Stomach (tissue), 9 donors: ENCODE measurements around the gene GSAP. TPM values are rescaled to one million over a fixed set of nuclear protein-coding genes. Genes with fewer than 3 reads are reported as not detected.

Experiments used
- DNase-seq, 2 donors: peaks; one replicate each; pipeline versions ENCODE4 v3.0.0 to v3.0.0-alpha.2; 2013 to 2019
- H3K27ac ChIP-seq, 5 donors: fragments of 200-600 bp in 4 of 5; sonication (generic) in 4 of 5; one replicate each; pipeline ENCODE4 v1.5.1; 2013 to 2019; ENCODE audit warnings: mild to moderate bottlenecking in 1 of 5, moderate library complexity in 1 of 5
- H3K27me3 ChIP-seq, 3 donors: fragments of 200-600 bp; sonication (generic); one replicate each; pipeline ENCODE4 v1.5.1; 2017 to 2019; ENCODE audit warnings: mixed run types in 1 of 3
- H3K36me3 ChIP-seq, 4 donors: fragments of 200-600 bp; sonication (generic); 1 replicate in 3 of 4; 2 replicates in 1 of 4; pipeline ENCODE4 v1.5.1; 2016 to 2019
- H3K4me1 ChIP-seq, 4 donors: fragments of 200-600 bp; sonication (generic); one replicate each; pipeline ENCODE4 v1.5.1; 2016 to 2019
- H3K4me3 ChIP-seq, 4 donors: fragments of 200-600 bp; sonication (generic) in 3 of 4; one replicate each; pipeline ENCODE4 v1.5.1; 2016 to 2019; ENCODE audit warnings: mild to moderate bottlenecking in 1 of 4
- H3K9me3 ChIP-seq, 4 donors: fragments of 200-600 bp; sonication (generic); one replicate each; pipeline ENCODE4 v1.5.1; 2016 to 2019
- CTCF ChIP-seq, 7 experiments: fragments of 450-650 bp in 4 of 7; fragments of 200-600 bp in 3 of 7; sonication (generic) in 3 of 7; IDR thresholded peaks; one replicate each; pipeline ENCODE4 v1.5.1; 2016 to 2019; ENCODE audit warnings: antibody characterized with exemption in 7 of 7, control low read depth in 2 of 7, mild to moderate bottlenecking in 1 of 7
- EP300 ChIP-seq: sonication (generic); formaldehyde crosslinking; IDR thresholded peaks from one replicate; pipeline ENCODE4 v1.6.1; 2017; ENCODE audit warnings: antibody characterized with exemption
- POLR2A ChIP-seq, 4 donors: fragments of 450-650 bp; IDR thresholded peaks; one replicate each; pipeline ENCODE4 v1.6.1; 2016; ENCODE audit warnings: antibody characterized with exemption in 4 of 4, control low read depth in 2 of 4, mild to moderate bottlenecking in 1 of 4, moderate library complexity in 1 of 4
- POLR2AphosphoS5 ChIP-seq, 3 donors: sonication (generic); formaldehyde crosslinking; IDR thresholded peaks; one replicate each; pipeline ENCODE4 v1.6.1; 2016; ENCODE audit warnings: antibody characterized with exemption in 3 of 3
- WGBS, 5 donors: extraction: QIAGEN DNeasy Blood & Tissue Kit in 3 of 5; methylation state at CpG; one replicate each; pipeline versions ENCODE4 v1.1.5 to v1.1.7; 2013 to 2018; 5-methylcytosine and 5-hydroxymethylcytosine counted together
- intact Hi-C: fragments of 100-400 bp; cut with DNase I; formaldehyde crosslinking; loops from one replicate; pipeline ENCODE4 v1.15.1; 2023; ENCODE audit warnings: low total_unique reads
- polyA plus RNA-seq, 3 donors: library from polyadenylated mRNA; stranded (reverse); fragments of 200-250 nt; gene quantifications; one replicate each; pipeline ENCODE4 v1.2.3, GENCODE V29; 2013
- total RNA-seq, 5 donors: library from RNA; depleted of rRNA; stranded (reverse); fragments of >200 nt; gene quantifications; one replicate each; pipeline versions ENCODE4 v1.1.0 to v1.2.3, GENCODE V29; 2014 to 2016
- donor health status: healthy with polysubstance abuse.
- donor health status: Bipolar disorder and iron deficiency.
- donor health status: healthy.

Gene GSAP
- total and polyA plus RNA-seq, 8 donors, result 3.5 to 52.1 (median 15.9) TPM

- 79 to 97% (median 86%) methylated on average over 3 of the region's 3 CpGs for WGBS, 5 donors
- Histone ChIP-seq H3K27ac (peak overlapping the region in 2 of 5 donors; percentile 68 to 77), H3K4me1 (peaks cover 15 to 48% (median 26%) of the 10 kb centered on the region in 4 donors), H3K4me3 (no peak overlapping the region), H3K27me3 (no peaks in the 10 kb centered on the region), H3K9me3 (no peaks in the 10 kb centered on the region), H3K36me3 (peaks cover 0 to 18% (median 11%) of the 10 kb centered on the region in 4 donors)
- intact Hi-C loops, result no loop called here
- no peak for DNase-seq
- no peak for TF ChIP-seq EP300
- no peak for TF ChIP-seq POLR2AphosphoS5 (IDR thresholded peaks at IDR 0.05)
- TF ChIP-seq CTCF (IDR thresholded peaks at IDR 0.05), result no peak
- no peak for TF ChIP-seq POLR2A (IDR thresholded peaks at IDR 0.05)
Measured at GRCh38 chr7:77326131-77326530, 90.0 kb downstream of the GSAP start.

GRCh38 chr7:77321300-77321699 is 94.8 kb downstream of the GSAP start:
- no peak for DNase-seq
- no peaks in the 10 kb centered on the region for H3K27me3 ChIP-seq
- intact Hi-C loops, result no loop called here
- TF ChIP-seq EP300 (no peak), CTCF (IDR thresholded peaks at IDR 0.05) (no peak), POLR2AphosphoS5 (IDR thresholded peaks at IDR 0.05) (no peak), POLR2A (IDR thresholded peaks at IDR 0.05) (no peak)
- no peak overlapping the region for H3K4me3 ChIP-seq
- no peaks in the 10 kb centered on the region for H3K9me3 ChIP-seq
- H3K4me1 ChIP-seq, result peaks cover 0 to 5% (median 3%) of the 10 kb centered on the region in 4 donors
- no peak overlapping the region for H3K27ac ChIP-seq
- WGBS, 5 donors, result 67 to 91% (median 88%) methylated on average over 2 of the region's 2 CpGs
- peaks cover 0 to 51% (median 41%) of the 10 kb centered on the region in 4 donors for H3K36me3 ChIP-seq

- no peak overlapping the region for H3K4me3 ChIP-seq
- H3K9me3 ChIP-seq, result no peaks in the 10 kb centered on the region
- peaks cover 0 to 49% (median 41%) of the 10 kb centered on the region in 4 donors for H3K36me3 ChIP-seq
- intact Hi-C loops, result no loop called here
- TF ChIP-seq CTCF (IDR thresholded peaks at IDR 0.05) (no peak), EP300 (no peak), POLR2A (IDR thresholded peaks at IDR 0.05) (no peak), POLR2AphosphoS5 (IDR thresholded peaks at IDR 0.05) (no peak)
- peaks cover 0 to 5% (median 2%) of the 10 kb centered on the region in 4 donors for H3K4me1 ChIP-seq
- H3K27me3 ChIP-seq, result no peaks in the 10 kb centered on the region
- no peak overlapping the region for H3K27ac ChIP-seq
- 60 to 70% (median 63%) methylated on average over 2 of the region's 2 CpGs for WGBS, 5 donors
- no peak for DNase-seq
Measured at GRCh38 chr7:77320714-77321113, 95.4 kb downstream of the GSAP start.

- no peak for DNase-seq
- Histone ChIP-seq H3K9me3 (no peaks in the 10 kb centered on the region), H3K4me1 (peaks cover 0 to 8% (median 2%) of the 10 kb centered on the region in 4 donors), H3K4me3 (no peak overlapping the region), H3K36me3 (peaks cover 0 to 52% (median 44%) of the 10 kb centered on the region in 4 donors), H3K27ac (no peak overlapping the region), H3K27me3 (no peaks in the 10 kb centered on the region)
- intact Hi-C loops, result no loop called here
- no peak for TF ChIP-seq EP300
- TF ChIP-seq CTCF (IDR thresholded peaks at IDR 0.05), result no peak
- TF ChIP-seq POLR2AphosphoS5 (IDR thresholded peaks at IDR 0.05), result no peak
- TF ChIP-seq POLR2A (IDR thresholded peaks at IDR 0.05), result no peak
- WGBS, 5 donors, result 58 to 85% (median 79%) methylated on average over 4 of the region's 4 CpGs
Measured at GRCh38 chr7:77320137-77320536, 96.0 kb downstream of the GSAP start.
